Mesenchymal stem cell (in vitro differentiated cells and primary cell): Measurements from ENCODE around the gene NCOA7.
A peak's percentile ranks its signal among the peaks of the same experiment; 100 is the strongest.

Source experiments
- DNase-seq: peaks from one replicate; pipeline ENCODE4 v3.0.0-alpha.2; 2013
- H2AFZ ChIP-seq: one replicate; pipeline ENCODE4 v1.6.1; 2013; ENCODE audit warnings: low read depth, mild to moderate bottlenecking, control low read depth, inconsistent platforms, low read length, moderate library complexity
- H2AK5ac ChIP-seq: 2 replicates; pipeline ENCODE4 v1.6.1; 2013; ENCODE audit warnings: low read length, moderate library complexity, mild to moderate bottlenecking, inconsistent platforms; ENCODE audit not compliant: severe bottlenecking
- H2BK120ac ChIP-seq: one replicate; pipeline ENCODE4 v1.6.1; 2013; ENCODE audit warnings: low read depth, mild to moderate bottlenecking, inconsistent platforms, low read length, moderate library complexity
- H2BK12ac ChIP-seq, 2 experiments: one replicate each; pipeline ENCODE4 v1.6.1; 2013; ENCODE audit warnings: inconsistent platforms in 2 of 2, low read length in 2 of 2, mild to moderate bottlenecking in 2 of 2, moderate library complexity in 2 of 2, control low read depth in 1 of 2
- H2BK15ac ChIP-seq: one replicate; pipeline ENCODE4 v1.6.1; 2013; ENCODE audit warnings: mild to moderate bottlenecking, low read depth, inconsistent platforms; ENCODE audit not compliant: poor library complexity, severe bottlenecking
- H2BK5ac ChIP-seq: 2 replicates; pipeline ENCODE4 v1.6.1; 2013; ENCODE audit warnings: low read depth, mild to moderate bottlenecking, low read length, control low read depth, inconsistent platforms; ENCODE audit not compliant: poor library complexity, severe bottlenecking
- H3K14ac ChIP-seq, 2 experiments: one replicate each; pipeline ENCODE4 v1.6.1; 2013; ENCODE audit warnings: inconsistent platforms in 2 of 2, low read length in 2 of 2, control low read depth in 1 of 2, mild to moderate bottlenecking in 1 of 2, moderate library complexity in 1 of 2
- H3K18ac ChIP-seq, 2 experiments: one replicate each; pipeline ENCODE4 v1.6.1; 2013; ENCODE audit warnings: inconsistent platforms in 2 of 2, low read length in 2 of 2, control low read depth in 1 of 2, low read depth in 1 of 2, mild to moderate bottlenecking in 1 of 2
- H3K23ac ChIP-seq, 2 experiments: one replicate each; pipeline ENCODE4 v1.6.1; 2013; ENCODE audit warnings: inconsistent platforms in 2 of 2, low read length in 2 of 2, mild to moderate bottlenecking in 2 of 2, moderate library complexity in 2 of 2, control low read depth in 1 of 2
- H3K27ac ChIP-seq: 2 replicates; pipeline ENCODE4 v1.5.1; 2013; ENCODE audit warnings: mild to moderate bottlenecking, moderate library complexity, low read length, control low read depth, inconsistent platforms; ENCODE audit not compliant: poor library complexity, severe bottlenecking
- H3K27me3 ChIP-seq, 2 experiments: 2 replicates each; pipeline versions ENCODE4 v1.6.1 to v1.7.0; 2013; ENCODE audit warnings: low read length in 2 of 2, mild to moderate bottlenecking in 2 of 2, moderate library complexity in 2 of 2, control low read depth in 1 of 2, inconsistent platforms in 1 of 2; ENCODE audit not compliant: control insufficient read depth in 1 of 2, insufficient read depth in 1 of 2
- H3K36me3 ChIP-seq, 2 experiments: 2 replicates each; pipeline versions ENCODE4 v1.6.1 to v1.7.0; 2013; ENCODE audit warnings: low read length in 2 of 2, control low read depth in 1 of 2, inconsistent platforms in 1 of 2, low read depth in 1 of 2, mild to moderate bottlenecking in 1 of 2; ENCODE audit not compliant: insufficient read depth in 2 of 2, control insufficient read depth in 1 of 2
- H3K4ac ChIP-seq, 2 experiments: one replicate each; pipeline ENCODE4 v1.6.1; 2013; ENCODE audit warnings: inconsistent platforms in 2 of 2, low read length in 2 of 2, mild to moderate bottlenecking in 2 of 2, moderate library complexity in 2 of 2, control low read depth in 1 of 2, low read depth in 1 of 2
- H3K4me1 ChIP-seq: 2 replicates; pipeline ENCODE4 v1.6.1; 2013; ENCODE audit warnings: low read depth, low read length, control low read depth; ENCODE audit not compliant: control insufficient read depth, insufficient read depth
- H3K4me2 ChIP-seq: 2 replicates; pipeline ENCODE4 v1.6.1; 2013; ENCODE audit warnings: low read length, mild to moderate bottlenecking, inconsistent platforms; ENCODE audit not compliant: poor library complexity, severe bottlenecking
- H3K4me3 ChIP-seq, 2 experiments: 2 replicates each; pipeline versions ENCODE4 v1.5.1 to v1.7.0; 2013; ENCODE audit warnings: low read length in 2 of 2, mild to moderate bottlenecking in 2 of 2, control low read depth in 1 of 2, low read depth in 1 of 2; ENCODE audit not compliant: insufficient read depth in 1 of 2
- H3K79me1 ChIP-seq: replicated peaks from 2 replicates; pipeline ENCODE4 v1.6.1; 2013; ENCODE audit warnings: mild to moderate bottlenecking, control low read depth, low read length, inconsistent platforms; ENCODE audit not compliant: poor library complexity, severe bottlenecking
- H3K9ac ChIP-seq: 2 replicates; pipeline ENCODE4 v1.7.0; 2013; ENCODE audit warnings: mild to moderate bottlenecking, low read length, moderate library complexity
- H3K9me3 ChIP-seq: 2 replicates; pipeline ENCODE4 v1.7.0; 2013; ENCODE audit warnings: mild to moderate bottlenecking, low read length; ENCODE audit not compliant: control insufficient read depth
- H4K8ac ChIP-seq: one replicate; pipeline ENCODE4 v1.6.1; 2013; ENCODE audit warnings: inconsistent platforms, mild to moderate bottlenecking, low read length, moderate library complexity
- H4K91ac ChIP-seq: one replicate; pipeline ENCODE4 v1.6.1; 2013; ENCODE audit warnings: mild to moderate bottlenecking, low read length, inconsistent platforms
- WGBS: methylation state at CpG from one replicate; pipeline ENCODE4 v1.1.7; 2013; ENCODE audit warnings: mixed read lengths; 5-methylcytosine and 5-hydroxymethylcytosine counted together

Gene NCOA7

DNA sequence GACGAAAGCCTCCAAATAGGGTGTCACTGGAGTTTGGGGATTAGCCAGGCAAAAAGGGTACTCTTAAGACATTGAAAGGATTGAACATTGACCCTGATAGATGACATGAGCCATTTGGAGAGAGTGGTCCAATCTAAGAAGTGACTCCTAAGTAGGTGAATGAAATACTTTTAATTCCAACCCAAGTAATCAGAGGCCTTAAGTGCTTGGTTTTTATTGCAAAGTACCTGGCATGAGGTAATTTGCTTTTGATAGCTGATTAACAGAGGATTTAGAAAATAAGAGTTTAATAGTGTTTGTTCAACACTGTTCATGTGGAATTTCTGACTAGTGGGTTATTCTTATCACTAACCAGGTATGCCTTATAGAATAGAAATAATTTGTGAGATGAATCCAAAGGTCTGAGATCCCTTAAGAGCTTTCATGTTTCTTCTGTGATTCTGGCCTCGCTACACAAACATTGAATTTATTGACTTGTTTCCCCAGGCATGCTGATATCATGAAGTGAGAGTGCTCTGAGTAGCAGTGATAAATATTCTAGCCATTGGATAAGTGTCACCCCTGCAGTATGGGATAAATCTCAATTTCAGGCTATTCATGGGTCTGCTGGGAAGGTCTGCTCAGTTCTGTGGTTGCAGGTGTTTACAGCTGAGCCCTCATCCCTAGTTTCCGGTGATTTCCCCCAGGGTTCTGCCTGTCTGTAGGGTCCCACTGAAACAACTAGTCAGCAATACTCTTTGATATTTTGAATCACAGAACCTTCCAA lies 6.5 kb downstream of the NCOA7 start:
- Histone ChIP-seq H2BK12ac (no peak overlapping the region), H3K9me3 (no peaks in the 10 kb centered on the region), H4K8ac (no peak overlapping the region), H3K9ac (no peak overlapping the region), H3K14ac (no peak overlapping the region), H2AK5ac (no peak overlapping the region), H3K4ac (no peak overlapping the region), H2BK5ac (no peak overlapping the region), H2AFZ (no peak overlapping the region), H3K23ac (no peak overlapping the region), H4K91ac (no peak overlapping the region), H3K79me1 (peaks cover 10% of the 10 kb centered on the region), H2BK15ac (no peak overlapping the region), H3K4me1 (peaks cover 2% of the 10 kb centered on the region), H3K27me3 (no peaks in the 10 kb centered on the region), H3K4me2 (no peak overlapping the region), H3K36me3 (peaks cover 0 to 23% of the 10 kb centered on the region in 2 experiments), H3K4me3 (no peak overlapping the region), H2BK120ac (no peak overlapping the region), H3K27ac (no peak overlapping the region), H3K18ac (no peak overlapping the region)
- 93% methylated on average over 3 of the region's 3 CpGs for WGBS
- DNase-seq, result no peak

DNA sequence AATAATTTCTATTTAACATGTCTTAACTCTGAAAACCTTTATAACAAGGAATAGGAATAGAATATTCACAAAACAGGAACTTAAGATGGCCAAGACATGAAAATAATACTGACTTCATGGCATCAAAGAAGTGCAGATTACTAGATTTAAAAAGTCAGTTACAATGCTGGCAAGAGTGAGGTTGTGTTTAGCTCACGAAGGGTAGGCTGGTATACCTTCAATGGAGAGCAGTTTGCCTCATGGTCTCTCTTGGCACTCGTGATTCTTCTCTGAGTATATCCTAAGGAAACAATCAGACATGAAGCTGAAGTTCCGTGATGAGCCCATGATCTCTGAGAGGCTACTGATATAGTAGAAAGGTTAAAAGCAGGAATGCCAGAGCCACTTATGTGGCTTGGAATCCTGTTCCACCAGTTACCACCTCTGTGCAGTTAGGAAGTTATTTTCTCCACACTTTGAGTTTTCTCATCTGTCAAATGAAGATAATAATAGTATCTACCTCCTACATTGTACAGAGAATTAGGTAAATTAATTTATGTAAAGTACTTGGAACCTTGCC lies 7.2 kb downstream of the NCOA7 start:
- no peak overlapping the region for H3K18ac ChIP-seq
- no peak overlapping the region for H2BK120ac ChIP-seq
- no peak overlapping the region for H2AK5ac ChIP-seq
- H3K23ac ChIP-seq, result no peak overlapping the region
- no peak overlapping the region for H3K4me2 ChIP-seq
- H4K91ac ChIP-seq, result no peak overlapping the region
- no peak overlapping the region for H3K27ac ChIP-seq
- H3K14ac ChIP-seq, result no peak overlapping the region
- H3K9ac ChIP-seq, result no peak overlapping the region
- H3K79me1 ChIP-seq, result peaks cover 14% of the 10 kb centered on the region
- H2BK12ac ChIP-seq, result no peak overlapping the region
- no peaks in the 10 kb centered on the region for H3K27me3 ChIP-seq
- H3K4ac ChIP-seq, result no peak overlapping the region
- H3K4me1 ChIP-seq, result peaks cover 2% of the 10 kb centered on the region
- DNase-seq, result no peak
- no peak overlapping the region for H3K4me3 ChIP-seq
- no peak overlapping the region for H4K8ac ChIP-seq
- H2BK5ac ChIP-seq, result no peak overlapping the region
- no peak overlapping the region for H2AFZ ChIP-seq
- peaks cover 0 to 28% of the 10 kb centered on the region in 2 experiments for H3K36me3 ChIP-seq
- WGBS, result 87% methylated on average over 3 of the region's 3 CpGs
- no peaks in the 10 kb centered on the region for H3K9me3 ChIP-seq
- H2BK15ac ChIP-seq, result no peak overlapping the region

GRCh38 chr6:125798734-125799508 lies 8.2 kb downstream of the NCOA7 start:
- peaks cover 17% of the 10 kb centered on the region for H3K79me1 ChIP-seq
- no peak overlapping the region for H3K4ac ChIP-seq
- H3K27me3 ChIP-seq, result no peaks in the 10 kb centered on the region
- no peak overlapping the region for H3K4me3 ChIP-seq
- H3K27ac ChIP-seq, result peak overlapping the region; percentile 22
- H3K9me3 ChIP-seq, result no peaks in the 10 kb centered on the region
- H4K91ac ChIP-seq, result no peak overlapping the region
- H3K9ac ChIP-seq, result no peak overlapping the region
- no peak overlapping the region for H2AFZ ChIP-seq
- no peak overlapping the region for H4K8ac ChIP-seq
- no peak overlapping the region for H2BK5ac ChIP-seq
- no peak overlapping the region for H2BK120ac ChIP-seq
- peak overlapping the region; percentile 17 for H2AK5ac ChIP-seq
- H3K14ac ChIP-seq, result no peak overlapping the region
- no peak for DNase-seq
- H3K23ac ChIP-seq, result no peak overlapping the region
- H3K36me3 ChIP-seq, result peaks cover 0 to 28% of the 10 kb centered on the region in 2 experiments
- no peak overlapping the region for H3K18ac ChIP-seq
- H2BK12ac ChIP-seq, result no peak overlapping the region
- H3K4me1 ChIP-seq, result peaks cover 2% of the 10 kb centered on the region
- H2BK15ac ChIP-seq, result no peak overlapping the region
- WGBS, result 93% methylated on average over 5 of the region's 5 CpGs
- H3K4me2 ChIP-seq, result no peak overlapping the region

DNA sequence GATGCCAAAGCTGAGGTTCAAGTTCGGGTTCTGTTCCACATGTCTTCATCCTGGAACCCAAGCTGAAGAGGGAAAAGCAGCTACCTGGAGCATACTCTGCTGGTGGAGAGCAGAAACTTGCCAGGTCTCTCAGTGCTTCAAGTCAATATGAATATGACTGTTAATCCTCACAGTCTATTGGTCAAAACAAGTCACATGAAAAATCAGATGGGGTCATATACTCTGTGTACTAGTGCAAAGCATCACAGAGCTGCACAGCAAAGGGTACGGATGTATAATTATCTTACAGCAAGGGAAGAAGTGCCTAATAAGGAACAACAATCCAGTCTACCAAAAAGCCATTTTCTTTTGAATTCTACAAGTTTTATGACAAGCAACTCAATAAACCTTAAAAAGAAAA lies 11.6 kb downstream of the NCOA7 start:
- Histone ChIP-seq H3K14ac (no peak overlapping the region), H3K36me3 (peaks cover 0 to 26% of the 10 kb centered on the region in 2 experiments), H2BK5ac (no peak overlapping the region), H3K4ac (no peak overlapping the region), H3K4me3 (no peak overlapping the region), H3K9me3 (no peaks in the 10 kb centered on the region), H3K27me3 (no peaks in the 10 kb centered on the region), H3K9ac (no peak overlapping the region), H2BK12ac (no peak overlapping the region), H4K91ac (no peak overlapping the region), H2AFZ (no peak overlapping the region), H2BK15ac (no peak overlapping the region), H3K18ac (peak overlapping the region in 1 of 2 experiments; percentile 28), H3K23ac (no peak overlapping the region), H2BK120ac (no peak overlapping the region), H3K27ac (no peak overlapping the region), H3K79me1 (peaks cover 13% of the 10 kb centered on the region), H3K4me2 (no peak overlapping the region), H4K8ac (no peak overlapping the region), H3K4me1 (peaks cover 5% of the 10 kb centered on the region), H2AK5ac (no peak overlapping the region)
- DNase-seq, result no peak
- WGBS, result 94% methylated on average over 2 of the region's 2 CpGs
